ENCODE data around the gene TSPEAR.

The TSPEAR gene

DNA sequence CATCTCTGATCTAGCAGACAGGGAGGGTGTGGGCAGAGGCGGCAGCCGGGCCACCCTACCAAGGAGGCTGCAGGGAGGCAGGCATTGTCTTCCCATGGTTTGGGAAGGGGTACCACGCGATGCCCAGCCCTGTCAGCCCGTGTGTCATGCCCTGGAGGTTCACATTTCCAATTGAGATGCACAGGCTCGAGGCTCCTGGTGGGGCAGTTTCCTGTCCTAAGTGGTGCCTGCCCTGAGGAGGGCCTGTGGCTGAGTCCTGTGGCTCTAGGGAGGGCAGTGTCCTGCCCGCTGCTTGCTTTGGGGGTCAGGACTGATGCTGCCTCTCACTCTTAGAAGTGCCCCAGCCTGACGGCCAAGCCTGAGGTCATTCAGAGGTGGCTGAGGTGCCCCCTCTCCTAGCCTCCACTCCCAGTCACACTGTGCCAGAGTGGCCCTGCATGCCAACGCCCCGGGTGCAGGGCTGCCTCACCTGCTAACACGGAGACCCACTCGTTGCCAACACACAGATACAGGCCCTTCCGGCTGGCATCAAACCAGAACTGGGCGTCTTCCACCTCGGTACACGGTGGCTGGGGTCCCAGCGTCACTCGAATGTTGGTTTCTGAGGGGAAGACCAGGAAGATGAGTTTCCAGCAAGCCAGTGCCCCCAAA is 183.3 kb downstream of the TSPEAR start:
- no peak for DNase-seq

DNA sequence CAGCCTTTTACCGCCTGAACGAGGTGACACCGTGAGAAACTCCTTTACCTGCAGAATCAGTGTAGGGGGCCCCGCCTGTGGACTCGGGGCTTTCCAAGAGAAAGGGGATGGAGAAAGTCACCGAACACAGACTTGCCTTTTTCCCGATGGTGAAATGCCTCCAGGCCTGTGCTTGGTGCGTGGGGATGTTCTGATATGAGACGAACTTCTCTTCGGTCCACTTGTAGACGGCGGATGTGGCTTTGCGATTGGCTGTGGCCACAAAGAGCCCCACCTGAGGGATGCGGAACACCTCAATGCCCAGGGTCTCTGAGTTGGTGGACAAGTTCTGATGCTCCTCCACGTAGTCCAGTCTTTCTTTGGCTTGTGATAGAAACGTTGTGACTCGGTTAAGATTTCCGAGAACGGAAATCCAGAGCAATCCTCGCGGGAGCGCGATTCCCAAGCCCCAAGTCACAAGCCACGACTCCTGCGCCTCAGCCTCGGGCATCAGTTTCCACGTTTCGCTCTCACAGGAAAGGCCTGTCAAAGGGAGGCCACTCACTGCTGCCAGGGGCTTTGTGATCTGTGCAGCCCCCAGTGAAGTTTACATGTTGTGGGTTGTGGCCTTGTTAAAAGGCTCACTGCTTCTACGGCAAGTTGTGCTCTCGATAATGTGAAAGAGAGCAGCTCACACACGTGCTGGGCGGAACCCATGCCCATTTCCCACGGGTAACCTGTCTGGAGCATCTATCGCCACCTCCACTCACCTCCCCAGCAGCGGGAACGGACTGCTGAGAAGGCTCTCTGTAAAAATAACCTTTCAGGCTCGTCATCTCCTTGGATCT is 184.0 kb downstream of the TSPEAR start:
- DNase-seq, result no peak

DNA sequence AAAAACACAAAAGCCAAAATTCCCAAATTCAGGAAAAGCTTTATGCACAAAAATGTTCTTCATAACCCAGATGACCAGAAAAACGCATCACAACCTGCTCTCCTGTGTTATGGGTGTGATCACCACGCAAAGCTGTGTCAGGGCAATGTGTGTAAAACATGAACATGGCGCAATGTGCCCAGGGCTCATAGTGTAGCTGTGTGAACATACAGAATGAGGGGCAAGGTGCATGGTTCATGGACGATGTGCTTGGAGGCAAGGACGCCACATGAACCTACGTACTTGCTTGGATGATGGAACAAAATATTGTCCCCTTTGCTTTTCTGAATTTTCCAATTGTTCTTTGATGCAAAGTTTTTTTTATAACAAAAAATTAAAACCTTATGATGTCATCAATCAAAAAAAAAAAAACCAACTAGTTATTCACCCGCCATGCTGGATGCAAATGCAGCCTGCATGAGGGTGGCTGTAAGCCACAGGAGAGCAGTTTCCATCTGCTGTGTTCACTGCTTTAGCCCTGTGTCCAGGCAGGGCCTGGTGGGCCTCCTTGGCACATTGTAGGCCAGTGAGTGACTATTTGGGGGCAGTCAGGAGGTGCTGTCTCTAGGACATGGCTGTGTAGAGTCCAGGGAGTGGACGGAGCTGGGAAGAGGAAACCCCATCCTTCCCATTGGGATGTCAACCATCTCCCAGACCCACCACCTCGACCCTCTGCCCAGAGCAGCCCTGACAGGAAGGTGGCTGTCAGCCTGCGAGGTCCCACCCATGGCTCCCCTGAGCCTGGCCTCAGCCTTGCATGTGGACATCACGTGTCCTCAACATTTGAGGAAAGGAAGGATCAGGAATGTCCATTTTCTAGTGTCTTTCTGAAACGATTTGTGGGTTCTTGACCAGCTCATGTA is 185.0 kb downstream of the TSPEAR start:
- no peak for DNase-seq

DNA sequence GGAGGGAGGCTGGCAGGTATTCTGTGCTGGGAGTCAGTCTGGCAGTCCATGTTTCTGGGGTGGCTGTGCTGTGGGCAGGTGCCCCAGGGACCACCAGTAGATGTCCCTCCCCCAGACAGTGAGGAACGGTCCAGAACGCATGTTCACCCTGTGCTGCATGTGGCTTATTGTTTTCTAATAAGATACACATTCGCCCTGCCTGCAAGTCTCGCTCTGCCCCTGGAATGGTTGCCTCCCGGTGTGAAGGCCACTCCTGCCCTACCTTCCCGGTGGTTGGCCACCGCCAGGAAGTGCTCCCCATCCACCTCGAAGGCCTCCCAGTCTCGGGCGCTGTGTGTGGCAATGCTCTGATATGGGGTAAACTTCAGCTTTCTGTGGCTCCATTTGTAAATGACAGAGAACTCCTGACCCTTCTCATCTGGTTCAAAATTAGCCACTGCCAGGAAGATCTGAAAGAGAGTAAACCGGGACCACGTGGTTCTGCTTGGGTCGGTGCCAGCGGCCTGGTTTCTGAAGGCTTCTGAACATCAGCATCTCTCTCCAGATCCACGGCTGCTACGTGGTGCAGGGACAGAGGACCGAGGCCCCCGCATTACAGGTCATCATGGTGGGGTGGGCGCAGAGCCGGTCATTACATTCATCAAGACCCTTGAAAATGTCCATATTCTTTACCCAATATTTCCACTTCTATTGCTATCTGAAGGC is 185.8 kb downstream of the TSPEAR start:
- DNase-seq, result no peak

DNA sequence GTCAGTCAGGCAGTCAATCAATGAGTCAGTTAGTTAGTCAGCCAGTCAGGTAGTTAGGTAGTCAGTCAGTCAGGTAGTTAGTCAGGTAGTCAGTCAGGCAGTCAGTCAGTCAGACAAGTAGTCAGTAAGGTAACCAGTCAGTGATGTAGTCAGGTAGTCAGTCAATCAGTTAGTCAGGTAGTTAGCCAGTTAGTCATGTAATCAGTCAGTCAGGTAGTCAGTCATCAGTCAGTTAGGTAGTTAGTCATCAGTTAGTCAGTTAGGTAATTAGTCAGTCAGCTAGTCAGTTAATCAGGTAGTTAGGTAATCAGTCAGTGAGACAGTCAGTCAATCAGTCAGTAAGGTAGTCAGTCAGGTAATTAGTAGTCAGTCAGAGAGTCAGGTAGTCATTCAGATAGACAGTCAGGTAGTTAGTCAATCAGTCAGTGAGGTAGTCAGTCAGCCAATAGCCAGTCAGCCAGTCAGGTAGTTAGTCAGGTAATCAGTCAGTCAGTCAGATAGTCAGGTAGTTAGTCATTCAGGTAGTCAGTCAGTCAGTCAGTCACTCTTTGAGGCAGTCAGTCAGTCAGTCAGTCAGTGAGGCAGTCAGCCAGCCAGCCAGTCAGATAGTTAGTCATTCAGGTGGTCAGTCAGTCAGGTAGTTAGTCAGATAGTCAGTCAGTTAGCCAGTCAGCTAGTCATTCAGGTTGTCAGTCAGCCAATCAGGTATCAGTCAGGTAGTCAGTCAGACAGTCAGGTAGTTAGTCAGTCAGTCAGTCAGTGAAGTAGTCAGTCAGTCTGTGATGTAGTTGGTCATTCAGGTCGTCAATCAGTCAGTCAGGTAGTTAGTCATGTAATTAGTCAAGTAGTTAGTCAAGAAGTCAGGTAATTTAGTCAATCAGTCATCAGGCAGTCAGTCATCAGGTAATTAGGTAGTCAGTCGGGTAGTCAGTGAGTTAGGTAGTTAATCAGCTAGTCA is 186.7 kb downstream of the TSPEAR start:
- no peak for DNase-seq

DNA sequence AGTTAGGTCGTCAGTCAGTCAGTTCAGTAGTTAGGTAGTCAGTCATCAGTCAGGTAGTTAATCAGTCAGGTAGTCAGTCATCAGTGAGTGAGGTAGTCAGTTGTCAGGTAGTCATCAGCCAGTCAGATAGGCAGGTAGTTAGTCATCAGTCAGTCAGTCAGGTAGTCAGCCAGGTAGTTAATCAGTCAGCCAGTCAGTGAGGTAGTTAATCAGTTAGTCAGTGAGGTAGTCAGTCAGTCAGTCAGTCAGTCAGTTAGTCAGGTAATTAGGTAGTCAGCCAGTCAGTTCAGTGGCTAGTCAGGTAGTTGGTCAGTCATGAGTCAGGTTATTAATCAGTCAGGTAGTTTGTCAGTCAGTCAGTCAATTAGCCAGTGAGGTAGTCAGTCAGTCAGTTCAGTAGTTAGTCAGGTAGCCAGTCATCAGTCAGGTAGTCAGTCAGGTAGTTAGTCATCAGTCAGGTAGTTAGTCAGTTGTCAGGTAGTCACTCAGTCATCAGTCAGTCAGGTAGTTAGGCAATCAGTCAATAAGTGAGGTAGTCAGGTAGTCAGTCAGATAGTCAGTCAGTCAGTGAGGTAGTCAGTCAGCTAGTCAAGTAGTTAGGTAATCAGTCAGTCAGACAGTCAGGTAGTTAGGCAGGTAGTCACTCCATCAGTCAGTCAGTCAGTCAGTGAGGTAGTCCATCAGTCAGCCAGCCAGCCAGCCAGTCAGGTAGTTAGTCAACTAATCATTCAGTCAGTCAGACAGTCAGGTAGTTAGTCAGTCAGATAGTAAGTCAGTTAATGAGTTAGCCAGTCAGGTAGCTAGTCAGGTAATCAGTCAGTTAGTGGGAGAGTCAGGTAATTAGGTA is 187.6 kb downstream of the TSPEAR start:
- no peak for DNase-seq

DNA sequence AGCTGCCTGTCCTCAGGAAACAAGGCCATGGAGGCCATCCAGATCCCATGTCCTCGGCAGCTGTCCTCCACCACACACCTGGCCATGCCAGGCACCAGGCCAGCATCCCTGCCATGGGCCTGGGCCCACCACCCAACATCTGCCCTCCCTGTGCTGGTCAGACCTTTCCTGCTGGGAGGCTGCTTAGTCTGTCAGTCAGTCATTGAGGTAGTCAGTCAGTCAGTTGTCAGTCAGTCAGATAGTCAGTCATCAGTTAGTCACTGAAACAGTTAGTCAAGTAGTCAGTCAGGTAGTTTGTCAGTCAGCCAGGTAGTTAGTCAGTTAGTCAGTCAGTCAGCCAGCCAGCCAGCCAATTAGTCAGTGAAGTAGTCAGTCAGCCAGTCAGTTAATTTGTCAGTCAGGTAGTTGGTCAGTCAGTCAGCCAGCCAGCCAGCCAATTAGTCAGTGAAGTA is 188.6 kb downstream of the TSPEAR start:
- no peak for DNase-seq

DNA sequence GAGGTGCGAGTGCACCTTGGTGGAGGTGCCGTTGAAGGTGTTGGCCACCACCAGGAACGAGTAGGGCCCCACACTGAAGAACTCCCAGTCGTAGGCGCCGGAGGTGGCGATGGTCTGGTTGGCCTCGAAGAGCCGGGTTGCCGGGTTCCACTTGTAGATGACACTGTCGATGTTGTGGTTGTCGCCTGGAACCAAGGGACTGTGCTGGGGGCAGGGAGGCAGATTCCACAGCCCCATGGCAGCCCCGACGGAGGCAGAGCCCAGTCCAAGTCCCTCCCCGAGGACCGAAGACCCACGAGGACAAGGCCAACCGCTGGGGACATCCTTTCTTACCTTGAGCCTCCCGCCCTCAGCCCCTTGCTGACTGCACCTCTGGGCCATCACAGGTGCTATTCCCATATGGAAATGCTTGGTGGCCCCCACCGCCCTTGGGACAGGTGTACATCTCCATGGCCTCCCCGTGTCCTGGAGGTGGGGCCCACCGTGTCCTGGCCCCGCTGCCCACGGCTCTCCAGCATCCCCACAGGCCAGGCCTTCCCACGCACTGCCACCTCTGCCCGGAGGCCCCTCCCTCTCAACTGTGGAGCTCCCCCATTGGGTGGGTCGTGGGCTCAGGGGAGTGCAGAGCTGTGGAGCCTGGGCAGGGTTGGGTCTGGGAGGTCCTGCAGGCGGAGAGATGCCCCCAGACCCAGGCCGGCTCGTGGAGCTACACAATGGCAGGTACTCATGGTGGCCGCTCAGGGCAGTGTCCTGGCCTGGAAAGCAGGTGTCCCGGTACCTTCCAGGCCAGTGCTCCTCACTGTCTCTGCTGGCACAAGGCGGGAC is 189.2 kb downstream of the TSPEAR start:
- no peak for DNase-seq

DNA sequence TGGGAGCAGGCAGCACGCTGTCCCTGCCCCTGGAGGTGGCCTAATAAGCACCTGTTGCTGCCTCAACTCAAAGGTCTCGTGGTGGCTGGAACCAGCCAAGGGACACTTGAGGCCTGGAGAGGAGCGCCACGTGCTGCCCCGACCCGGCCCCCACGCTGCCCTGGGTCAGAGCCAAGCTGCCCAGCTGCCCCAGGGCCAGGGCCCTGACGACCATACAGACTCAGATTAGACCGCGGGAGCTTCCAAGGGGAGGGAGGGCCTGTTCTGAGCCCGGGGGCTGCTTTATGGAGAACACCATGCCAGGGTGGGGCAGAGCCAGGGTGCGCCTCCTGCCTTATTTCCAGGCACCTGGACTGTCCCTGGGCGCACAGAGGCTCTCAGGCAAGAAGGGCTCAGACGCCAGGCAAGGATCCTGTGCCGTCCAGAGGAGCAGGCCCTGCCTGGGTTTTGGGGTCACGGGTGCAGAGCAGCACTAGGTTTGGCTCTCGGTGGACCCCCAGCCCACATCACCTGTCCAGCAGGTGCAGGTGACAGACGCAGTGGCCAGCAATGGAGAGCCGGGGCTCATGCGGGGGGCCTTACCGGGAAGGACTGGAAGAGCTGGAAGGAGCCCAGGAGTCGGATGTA is 190.0 kb downstream of the TSPEAR start:
- DNase-seq, result no peak

DNA sequence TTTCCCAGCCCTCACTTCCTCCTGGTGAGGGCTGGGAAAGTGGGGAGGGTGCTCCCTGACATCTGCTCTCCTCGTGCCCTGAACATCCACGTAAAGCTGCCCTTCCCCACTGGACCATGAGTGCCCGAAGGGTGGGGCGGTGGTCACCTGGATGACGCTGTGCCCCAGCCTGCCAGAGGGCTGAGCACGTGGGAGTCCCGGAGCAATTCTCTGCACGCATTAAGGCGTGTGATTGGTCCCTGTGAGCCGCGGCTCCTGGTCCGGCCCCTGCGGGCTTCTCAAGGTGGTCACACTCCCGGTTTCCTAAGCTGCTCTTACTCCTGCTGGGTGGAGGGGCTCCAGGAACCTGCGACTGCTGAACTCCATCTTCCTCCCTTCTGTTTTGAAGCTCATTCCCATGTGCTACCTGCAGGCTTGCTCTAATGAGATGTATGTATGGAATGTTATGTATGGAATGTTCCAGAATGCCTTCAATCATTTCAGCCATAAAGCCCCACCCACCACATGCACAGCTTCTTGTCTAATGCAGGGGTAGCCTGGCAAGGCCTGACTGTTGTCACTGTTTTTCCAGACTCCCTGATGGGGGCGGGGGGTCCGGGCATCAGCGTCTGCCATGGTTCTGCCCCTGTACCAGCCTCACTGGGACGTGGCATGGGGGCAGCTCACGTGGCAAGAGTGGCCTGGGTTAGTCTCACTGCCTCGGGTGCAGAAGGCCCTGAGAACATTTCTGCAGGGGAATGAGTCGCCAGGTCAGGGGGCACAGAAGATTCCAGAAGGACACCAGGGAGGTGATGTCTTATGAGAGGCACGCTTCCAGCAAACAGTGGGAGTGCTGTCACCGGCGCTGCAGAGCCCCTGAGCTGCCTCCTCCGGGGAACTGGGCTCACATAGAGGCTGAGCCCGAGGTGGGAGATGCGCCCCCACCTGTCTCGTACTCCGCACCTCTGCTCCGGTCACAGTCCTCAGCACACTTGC is 190.8 kb downstream of the TSPEAR start:
- no peak for DNase-seq

DNA sequence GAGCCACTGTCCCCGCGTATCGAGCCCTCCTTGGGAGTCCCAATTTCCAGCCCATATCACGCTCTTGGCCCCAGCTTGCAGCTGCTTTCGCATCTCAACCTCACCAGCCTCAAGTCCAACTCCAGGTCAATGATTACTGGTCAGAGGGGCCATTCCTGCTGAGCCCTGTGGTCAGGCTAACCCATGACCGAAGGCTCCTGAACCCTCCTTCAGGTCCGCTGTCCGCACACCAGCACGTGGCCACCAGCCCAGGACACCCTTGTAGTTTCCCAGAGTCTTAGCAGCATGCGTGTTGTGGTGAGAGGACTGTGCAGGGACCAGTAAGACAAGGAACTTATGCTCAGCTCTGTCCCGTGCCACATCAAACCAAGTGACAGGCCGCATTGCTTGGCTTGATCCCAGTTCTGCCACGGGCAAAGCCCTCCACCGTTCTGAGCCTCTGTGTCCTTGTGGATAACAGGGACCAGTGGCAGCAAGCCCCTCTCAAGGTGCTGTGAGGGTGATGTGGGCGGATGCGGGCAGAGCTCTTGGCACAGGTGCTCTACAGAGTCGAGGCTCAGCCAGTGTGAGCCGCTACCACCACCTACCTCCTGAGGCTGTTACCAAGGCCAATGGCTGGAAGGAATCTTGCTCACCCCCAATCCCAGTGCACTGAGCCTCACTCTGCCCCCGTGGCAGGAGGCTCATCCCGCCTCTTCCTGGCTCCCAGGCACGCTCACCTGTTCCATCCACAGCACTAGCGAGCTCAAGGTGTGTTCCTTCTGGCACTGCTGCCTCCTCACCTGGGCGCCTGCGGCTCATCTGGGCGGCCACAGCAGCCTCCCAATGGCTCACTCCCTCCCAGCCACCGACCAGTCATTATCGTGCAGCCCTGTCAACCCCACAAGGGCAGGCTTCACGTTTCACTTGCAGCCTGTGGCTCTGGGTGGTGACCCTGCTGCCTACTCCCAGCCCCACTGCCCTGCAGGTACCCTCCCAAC is 191.7 kb downstream of the TSPEAR start:
- DNase-seq, result no peak

DNA sequence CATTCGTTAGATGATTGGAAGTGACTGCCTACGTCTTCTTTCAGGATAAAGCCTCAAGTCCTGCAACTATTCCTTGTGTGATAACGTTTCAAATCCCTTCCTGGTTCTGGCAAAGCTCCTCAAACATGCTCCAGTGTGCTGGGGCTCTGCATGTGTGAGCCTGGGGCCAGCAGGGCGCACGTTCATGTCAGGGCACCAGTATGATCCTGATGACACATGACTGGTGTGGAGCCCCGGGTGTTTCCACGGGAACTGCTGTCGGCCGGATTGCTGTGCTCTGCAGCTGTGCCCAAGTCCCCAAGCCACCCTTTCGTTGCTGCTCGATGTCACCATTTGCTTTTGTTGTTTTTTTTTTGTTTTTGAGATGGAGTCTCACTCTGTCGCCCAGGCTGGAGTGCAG is 192.7 kb downstream of the TSPEAR start:
- DNase-seq, result no peak

DNA sequence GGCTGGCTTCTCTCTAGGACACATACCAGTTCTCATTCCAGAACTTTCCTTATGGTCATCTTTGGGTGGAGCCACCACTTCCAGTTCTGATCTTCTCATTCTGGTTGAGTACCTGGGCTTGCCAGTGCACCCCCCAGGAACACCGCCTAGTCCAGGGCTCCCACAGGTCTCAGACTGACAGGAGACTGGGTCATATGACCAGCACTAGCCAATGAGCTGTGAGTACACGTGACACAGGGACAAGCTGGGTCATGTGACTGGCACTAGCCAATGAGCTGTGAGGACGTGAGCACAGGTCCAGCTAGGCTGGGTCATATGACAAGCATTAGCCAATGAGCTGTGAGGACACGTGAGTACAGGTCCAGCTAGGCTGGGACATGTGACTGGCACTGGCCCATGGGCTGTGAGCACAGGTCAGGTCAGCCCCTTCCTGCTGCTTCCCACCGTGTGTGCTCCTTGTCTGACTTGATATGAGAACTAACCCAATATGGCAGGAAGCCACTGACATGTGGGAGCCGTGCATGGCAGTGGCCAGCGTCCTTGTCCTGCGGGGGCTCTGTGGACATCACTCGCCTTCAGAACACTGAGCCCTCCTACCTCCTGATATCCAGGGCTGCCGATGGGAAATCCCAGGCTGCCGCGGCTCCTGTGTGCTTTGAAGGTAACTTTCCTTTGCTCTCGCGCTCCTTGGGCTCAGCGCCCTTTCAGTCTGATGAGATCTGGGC is 194.0 kb downstream of the TSPEAR start:
- no peak for DNase-seq

DNA sequence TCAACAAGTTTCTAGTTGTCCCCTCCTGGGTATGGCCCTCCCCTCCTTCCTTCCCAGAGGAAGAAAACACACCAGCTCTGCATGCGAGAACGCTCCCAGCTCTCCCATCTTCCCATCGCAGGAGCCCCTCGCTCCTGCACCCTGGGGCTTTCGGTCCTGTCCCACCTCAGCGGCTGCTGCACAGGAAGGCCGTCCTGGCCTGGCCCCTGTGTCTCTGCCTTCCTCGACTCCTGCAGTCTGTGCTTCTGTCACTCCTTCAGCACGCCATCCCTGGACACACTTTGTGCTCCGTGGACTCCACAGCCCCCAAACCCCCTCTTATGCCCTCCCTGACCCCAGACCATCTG is 194.6 kb downstream of the TSPEAR start:
- DNase-seq, result no peak

DNA sequence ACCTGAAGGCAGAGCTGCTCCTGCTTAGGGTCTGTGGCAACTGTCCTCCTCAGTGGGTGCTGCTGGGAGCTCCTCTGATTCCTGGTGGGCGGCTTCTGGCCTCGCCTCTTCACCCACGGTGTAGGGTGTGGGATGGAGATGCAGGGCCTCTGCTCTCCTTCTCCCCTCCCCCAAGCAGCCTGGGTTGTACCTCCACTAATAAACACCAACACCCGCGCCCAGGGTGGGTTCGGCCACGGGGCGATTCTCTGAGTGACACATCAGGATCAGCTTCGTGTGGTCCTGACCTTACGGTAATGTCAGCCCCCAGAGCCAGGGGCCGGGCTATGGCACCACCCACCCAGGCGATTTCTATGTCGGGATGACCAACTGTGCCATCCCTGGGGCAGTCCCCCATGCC is 195.0 kb downstream of the TSPEAR start:
- no peak for DNase-seq

All from right kidney (tissue), 1 donor.